Measurements from ENCODE around the gene FANCL. TPM values are rescaled to one million over a fixed set of nuclear protein-coding genes. Genes with fewer than 3 reads are reported as not detected.
"Not testable (repeated sequence)": the region's sequence is repeated elsewhere in the genome, so short reads cannot be mapped to it uniquely, and the experiment has no call there.

The FANCL gene
- total RNA-seq, 1 experiment from 2014 or later: 34.3 TPM

DNA sequence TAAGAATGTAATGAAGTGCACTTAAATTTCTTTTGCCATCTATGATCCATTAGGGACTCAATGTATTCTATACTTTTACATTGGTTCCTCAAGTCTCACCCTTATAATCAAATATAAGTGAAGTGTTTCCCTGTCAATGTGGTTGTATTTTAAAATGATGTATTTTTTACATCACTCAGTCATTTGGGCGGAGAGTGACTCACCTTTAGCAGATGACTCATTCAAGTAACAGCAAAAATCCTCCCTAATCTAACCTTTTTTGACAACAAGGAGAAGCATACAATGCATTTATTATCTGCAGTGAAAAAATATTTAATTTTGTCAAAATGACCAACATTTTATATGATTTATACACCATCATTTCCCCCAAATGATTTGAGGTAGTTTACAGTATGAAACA, 94.4 kb downstream of the FANCL start:
- H3K4me1 ChIP-seq: no peaks in the 10 kb centered on the region
- POLR2A ChIA-PET: no interaction called here
- TF ChIP-seq, protein P1, sequence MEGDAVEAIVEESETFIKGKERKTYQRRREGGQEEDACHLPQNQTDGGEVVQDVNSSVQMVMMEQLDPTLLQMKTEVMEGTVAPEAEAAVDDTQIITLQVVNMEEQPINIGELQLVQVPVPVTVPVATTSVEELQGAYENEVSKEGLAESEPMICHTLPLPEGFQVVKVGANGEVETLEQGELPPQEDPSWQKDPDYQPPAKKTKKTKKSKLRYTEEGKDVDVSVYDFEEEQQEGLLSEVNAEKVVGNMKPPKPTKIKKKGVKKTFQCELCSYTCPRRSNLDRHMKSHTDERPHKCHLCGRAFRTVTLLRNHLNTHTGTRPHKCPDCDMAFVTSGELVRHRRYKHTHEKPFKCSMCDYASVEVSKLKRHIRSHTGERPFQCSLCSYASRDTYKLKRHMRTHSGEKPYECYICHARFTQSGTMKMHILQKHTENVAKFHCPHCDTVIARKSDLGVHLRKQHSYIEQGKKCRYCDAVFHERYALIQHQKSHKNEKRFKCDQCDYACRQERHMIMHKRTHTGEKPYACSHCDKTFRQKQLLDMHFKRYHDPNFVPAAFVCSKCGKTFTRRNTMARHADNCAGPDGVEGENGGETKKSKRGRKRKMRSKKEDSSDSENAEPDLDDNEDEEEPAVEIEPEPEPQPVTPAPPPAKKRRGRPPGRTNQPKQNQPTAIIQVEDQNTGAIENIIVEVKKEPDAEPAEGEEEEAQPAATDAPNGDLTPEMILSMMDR (IDR thresholded peaks at IDR 0.05; ENCODE audit: insufficient read depth in 1 of 2, low read depth in 1 of 2, low read length in 1 of 2, severe bottlenecking in 1 of 2, unreplicated experiment in 1 of 2): no peak
- intact Hi-C loops (cut with micrococcal nuclease; ENCODE audit: unreplicated experiment): loop anchor here (5.0 kb wide), 1 partner anchor 389 kb away; no protein-coding TSS in a partner anchor
- H3K9me3 ChIP-seq: no peaks in the 10 kb centered on the region
- H3K36me3 Mint-ChIP-seq (ENCODE audit: insufficient read depth, unreplicated experiment): peaks cover 6% of the 10 kb centered on the region
- no peak overlapping the region for H3K4me3 ChIP-seq (ENCODE audit: low read depth, low read length)
- H3K4me1 Mint-ChIP-seq (ENCODE audit: low read depth, unreplicated experiment): no peaks in the 10 kb centered on the region
- H3K36me3 ChIP-seq (ENCODE audit: control insufficient read depth, insufficient read depth, low read length): no peaks in the 10 kb centered on the region
- DNase-seq: no peak
- H3K27me3 Mint-ChIP-seq (ENCODE audit: insufficient read depth, unreplicated experiment): no peaks in the 10 kb centered on the region
- no peak overlapping the region for H3K27ac Mint-ChIP-seq (ENCODE audit: unreplicated experiment)
- no peaks in the 10 kb centered on the region for H3K9me3 Mint-ChIP-seq (ENCODE audit: unreplicated experiment)
- H3K27me3 ChIP-seq (replicated peaks; ENCODE audit: control insufficient read depth, insufficient read depth, low read length): no peaks in the 10 kb centered on the region
- CTCF ChIA-PET: no interaction called here
- no peak overlapping the region for H3K4me3 Mint-ChIP-seq (ENCODE audit: unreplicated experiment)
- no TSS peak for BruUV-seq (replicated peaks)

DNA sequence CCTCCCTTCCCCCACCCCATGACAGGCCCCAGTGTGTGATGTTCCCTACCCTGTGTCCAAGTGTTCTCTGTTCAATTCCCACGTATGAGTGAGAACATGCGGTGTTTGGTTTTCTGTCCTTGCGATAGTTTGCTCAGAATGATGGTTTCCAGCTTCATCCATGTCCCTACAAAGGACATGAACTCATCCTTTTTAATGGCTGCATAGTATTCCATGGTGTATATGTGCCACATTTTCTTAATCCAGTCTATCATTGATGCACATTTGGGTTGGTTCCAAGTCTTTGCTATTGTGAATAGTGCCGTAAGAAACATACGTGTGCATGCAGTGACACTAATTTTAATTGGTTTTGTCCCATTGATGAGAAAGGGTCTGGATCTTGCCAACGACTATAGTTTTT, 95.4 kb downstream of the FANCL start:
- CTCF ChIA-PET; H3K4me3 ChIP-seq (ENCODE audit: low read depth, low read length); H3K27ac Mint-ChIP-seq (ENCODE audit: unreplicated experiment); H3K36me3 ChIP-seq (ENCODE audit: control insufficient read depth, insufficient read depth, low read length); H3K27me3 ChIP-seq (replicated peaks; ENCODE audit: control insufficient read depth, insufficient read depth, low read length); H3K4me1 ChIP-seq; POLR2A ChIA-PET; H3K4me3 Mint-ChIP-seq (ENCODE audit: unreplicated experiment); H3K9me3 ChIP-seq; H3K36me3 Mint-ChIP-seq (ENCODE audit: insufficient read depth, unreplicated experiment); DNase-seq; BruUV-seq (replicated peaks); H3K4me1 Mint-ChIP-seq (ENCODE audit: low read depth, unreplicated experiment); H3K9me3 Mint-ChIP-seq (ENCODE audit: unreplicated experiment); H3K27me3 Mint-ChIP-seq (ENCODE audit: insufficient read depth, unreplicated experiment): not testable (repeated sequence)
- intact Hi-C loops (cut with micrococcal nuclease; ENCODE audit: unreplicated experiment): loop anchor here (5.0 kb wide), 1 partner anchor 388 kb away; no protein-coding TSS in a partner anchor

DNA sequence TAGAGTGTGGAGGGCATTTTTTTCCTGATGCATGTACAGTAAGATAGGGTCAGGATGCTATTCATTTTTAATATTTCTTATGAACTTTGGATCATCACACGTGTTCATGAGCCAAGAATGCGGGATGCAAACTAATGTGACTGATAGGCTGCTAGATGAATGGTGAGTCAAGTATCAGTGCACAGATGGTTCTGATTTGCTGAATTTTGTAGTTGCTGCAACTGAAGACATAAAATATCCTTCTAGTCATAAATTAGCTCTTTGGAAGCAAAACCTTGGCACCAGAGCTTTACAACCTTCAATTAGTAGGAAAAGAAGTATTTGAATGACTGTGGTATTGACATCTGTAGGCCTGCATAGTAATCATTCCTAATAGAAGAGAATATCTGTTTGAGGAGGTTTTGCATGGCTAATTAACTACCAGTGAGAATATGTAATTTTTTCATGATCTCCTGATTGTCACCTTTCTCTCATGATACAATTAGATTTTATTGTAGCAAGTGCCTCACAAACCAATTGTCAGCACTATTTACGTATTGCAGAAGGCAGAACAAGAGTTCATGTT, 100.5 kb downstream of the FANCL start:
- CTCF ChIA-PET: no interaction called here
- Mint-ChIP-seq H3K27me3 (ENCODE audit: insufficient read depth, unreplicated experiment) (no peaks in the 10 kb centered on the region), H3K36me3 (ENCODE audit: insufficient read depth, unreplicated experiment) (peaks cover 15% of the 10 kb centered on the region), H3K4me3 (ENCODE audit: unreplicated experiment) (no peak overlapping the region), H3K4me1 (ENCODE audit: low read depth, unreplicated experiment) (no peaks in the 10 kb centered on the region), H3K27ac (ENCODE audit: unreplicated experiment) (no peak overlapping the region), H3K9me3 (ENCODE audit: unreplicated experiment) (no peaks in the 10 kb centered on the region)
- no peak for DNase-seq
- intact Hi-C loops (cut with micrococcal nuclease; ENCODE audit: unreplicated experiment): no loop called here
- POLR2A ChIA-PET: no interaction called here
- H3K9me3 ChIP-seq: no peaks in the 10 kb centered on the region
- H3K4me1 ChIP-seq: no peaks in the 10 kb centered on the region
- no peaks in the 10 kb centered on the region for H3K36me3 ChIP-seq (ENCODE audit: control insufficient read depth, insufficient read depth, low read length)
- no TSS peak for BruUV-seq (replicated peaks)
- H3K27me3 ChIP-seq (replicated peaks; ENCODE audit: control insufficient read depth, insufficient read depth, low read length): no peaks in the 10 kb centered on the region
- H3K4me3 ChIP-seq (ENCODE audit: low read depth, low read length): no peak overlapping the region
- TF ChIP-seq, protein P1 (IDR thresholded peaks at IDR 0.05; ENCODE audit: insufficient read depth in 1 of 2, low read depth in 1 of 2, low read length in 1 of 2, severe bottlenecking in 1 of 2, unreplicated experiment in 1 of 2): no peak

Data from Caco-2 (cell line).